ENCODE measurements around the gene STAB2.

The STAB2 gene

GRCh38 chr12:103687253-103687652 is 100.2 kb downstream of the STAB2 start:
- no peak overlapping the region for H3K4me3 ChIP-seq (ENCODE audit: control insufficient read depth, low read depth, low read length)

GRCh38 chr12:103688376-103689063 is 101.4 kb downstream of the STAB2 start:
- no peak overlapping the region for H3K4me3 ChIP-seq (ENCODE audit: control insufficient read depth, low read depth, low read length)
- no peak for DNase-seq (ENCODE audit: low read depth)
- no peak for TF ChIP-seq CTCF (IDR thresholded peaks at IDR 0.05; ENCODE audit: control insufficient read depth, insufficient read depth, low read depth, low read length, missing control alignments)

More at GRCh38 chr12:103687253-103687652, 100.2 kb downstream of the STAB2 start:
- DNase-seq (ENCODE audit: low read depth): no peak
- TF ChIP-seq CTCF (IDR thresholded peaks at IDR 0.05; ENCODE audit: control insufficient read depth, insufficient read depth, low read depth, low read length, missing control alignments): no peak

GRCh38 chr12:103690426-103690825 is 103.4 kb downstream of the STAB2 start:
- no peak for TF ChIP-seq CTCF (IDR thresholded peaks at IDR 0.05; ENCODE audit: control insufficient read depth, insufficient read depth, low read depth, low read length, missing control alignments)
- H3K4me3 ChIP-seq (ENCODE audit: control insufficient read depth, low read depth, low read length): no peak overlapping the region
- no peak for DNase-seq (ENCODE audit: low read depth)

GRCh38 chr12:103691063-103691462 is 104.0 kb downstream of the STAB2 start:
- DNase-seq (ENCODE audit: low read depth): no peak
- H3K4me3 ChIP-seq (ENCODE audit: control insufficient read depth, low read depth, low read length): no peak overlapping the region
- TF ChIP-seq CTCF (IDR thresholded peaks at IDR 0.05; ENCODE audit: control insufficient read depth, insufficient read depth, low read depth, low read length, missing control alignments): no peak

GRCh38 chr12:103696101-103696500 is 109.0 kb downstream of the STAB2 start:
- DNase-seq (ENCODE audit: low read depth): no peak
- TF ChIP-seq CTCF (IDR thresholded peaks at IDR 0.05; ENCODE audit: control insufficient read depth, insufficient read depth, low read depth, low read length, missing control alignments): no peak
- H3K4me3 ChIP-seq (ENCODE audit: control insufficient read depth, low read depth, low read length): no peak overlapping the region

- H3K4me3 ChIP-seq (ENCODE audit: control insufficient read depth, low read depth, low read length): no peak overlapping the region
- TF ChIP-seq CTCF (IDR thresholded peaks at IDR 0.05; ENCODE audit: control insufficient read depth, insufficient read depth, low read depth, low read length, missing control alignments): no peak
- no peak for DNase-seq (ENCODE audit: low read depth)
Observed at GRCh38 chr12:103697971-103698751, 111.1 kb downstream of the STAB2 start.
